Neural progenitor cell (in vitro differentiated cells): ENCODE measurements around the gene FGFR2. TPM values are rescaled to one million over a fixed set of nuclear protein-coding genes. Genes with fewer than 3 reads are reported as not detected.

ENCODE experiments used
- DNase-seq: peaks from one replicate; pipeline ENCODE4 v3.0.0-alpha.2; 2016; ENCODE audit warnings: low spot score
- H2AFZ ChIP-seq: fragments of 200-600 bp; sonication (generic); replicated peaks from 2 replicates; pipeline ENCODE4 v1.6.1; 2016; ENCODE audit warnings: antibody characterized with exemption
- H3F3A ChIP-seq: fragments of 200-600 bp; sonication (generic); 2 replicates; pipeline ENCODE4 v1.6.1; 2016; ENCODE audit warnings: antibody characterized with exemption, low read depth
- H3K27ac ChIP-seq: fragments of 200-600 bp; sonication (generic); 2 replicates; pipeline ENCODE4 v1.5.1; 2016; ENCODE audit warnings: mild to moderate bottlenecking
- H3K27me3 ChIP-seq: fragments of 200-600 bp; sonication (generic); 2 replicates; pipeline ENCODE4 v1.6.1; 2016; ENCODE audit warnings: mild to moderate bottlenecking, moderate library complexity
- H3K36me3 ChIP-seq: fragments of 200-600 bp; sonication (generic); 2 replicates; pipeline ENCODE4 v1.5.1; 2016
- H3K4me1 ChIP-seq: fragments of 200-600 bp; sonication (generic); 2 replicates; pipeline ENCODE4 v1.6.1; 2016; ENCODE audit warnings: mixed run types
- H3K4me2 ChIP-seq: fragments of 200-600 bp; sonication (generic); 2 replicates; pipeline ENCODE4 v1.6.1; 2016
- H3K4me3 ChIP-seq: fragments of 200-600 bp; sonication (generic); 2 replicates; pipeline ENCODE4 v1.5.1; 2016
- H3K79me2 ChIP-seq: fragments of 200-600 bp; sonication (generic); 2 replicates; pipeline ENCODE4 v1.6.1; 2016; ENCODE audit warnings: low read depth
- H3K9ac ChIP-seq: fragments of 200-600 bp; sonication (generic); 2 replicates; pipeline ENCODE4 v1.6.1; 2016
- H3K9me3 ChIP-seq: fragments of 200-600 bp; sonication (generic); 2 replicates; pipeline ENCODE4 v1.5.1; 2016; ENCODE audit warnings: low read depth
- H4K20me1 ChIP-seq: fragments of 200-600 bp; sonication (generic); 2 replicates; pipeline ENCODE4 v1.6.1; 2016; ENCODE audit warnings: low read depth
- H3K27ac Mint-ChIP-seq: 3 replicates; pipeline ENCODE4 v1.8.0; 2021; ENCODE audit warnings: mixed read lengths
- H3K27me3 Mint-ChIP-seq: 2 replicates; pipeline ENCODE4 v1.8.0; 2022; ENCODE audit warnings: low read depth, mild to moderate bottlenecking, inconsistent platforms, moderate library complexity, mixed read lengths; ENCODE audit not compliant: insufficient read depth
- H3K36me3 Mint-ChIP-seq: 3 replicates; pipeline ENCODE4 v1.8.0; 2021; ENCODE audit warnings: mixed read lengths
- H3K4me1 Mint-ChIP-seq: 3 replicates; pipeline ENCODE4 v1.8.0; 2021; ENCODE audit warnings: mixed read lengths
- H3K4me3 Mint-ChIP-seq: 3 replicates; pipeline ENCODE4 v1.8.0; 2021; ENCODE audit warnings: mild to moderate bottlenecking, moderate library complexity, mixed read lengths
- H3K9me3 Mint-ChIP-seq: 3 replicates; pipeline ENCODE4 v1.8.0; 2020; ENCODE audit warnings: mixed read lengths
- EZH2 ChIP-seq: fragments of 200-600 bp; sonication (generic); IDR thresholded peaks from 2 replicates; pipeline ENCODE4 v1.6.1; 2017; ENCODE audit warnings: antibody characterized with exemption, mild to moderate bottlenecking, moderate library complexity
- EZH2phosphoT487 ChIP-seq: fragments of 200-600 bp; sonication (generic); IDR thresholded peaks from 2 replicates; pipeline ENCODE4 v1.6.1; 2017; ENCODE audit warnings: antibody characterized with exemption
- total RNA-seq: library from RNA; depleted of rRNA; stranded (reverse); fragments of >200 nt; gene quantifications from 2 replicates; pipeline ENCODE4 v1.2.3, GENCODE V29; 2015; ENCODE audit warnings: low replicate concordance
- TF ChIP-seq, protein P1 (sequence below): fragments of 200-600 bp; sonication (generic); IDR thresholded peaks from 2 replicates; pipeline ENCODE4 v1.5.1; 2017; ENCODE audit warnings: antibody characterized with exemption, mild to moderate bottlenecking

FGFR2 gene
- total RNA-seq, 1 donor from 2014 or later = 99.1 TPM

DNA sequence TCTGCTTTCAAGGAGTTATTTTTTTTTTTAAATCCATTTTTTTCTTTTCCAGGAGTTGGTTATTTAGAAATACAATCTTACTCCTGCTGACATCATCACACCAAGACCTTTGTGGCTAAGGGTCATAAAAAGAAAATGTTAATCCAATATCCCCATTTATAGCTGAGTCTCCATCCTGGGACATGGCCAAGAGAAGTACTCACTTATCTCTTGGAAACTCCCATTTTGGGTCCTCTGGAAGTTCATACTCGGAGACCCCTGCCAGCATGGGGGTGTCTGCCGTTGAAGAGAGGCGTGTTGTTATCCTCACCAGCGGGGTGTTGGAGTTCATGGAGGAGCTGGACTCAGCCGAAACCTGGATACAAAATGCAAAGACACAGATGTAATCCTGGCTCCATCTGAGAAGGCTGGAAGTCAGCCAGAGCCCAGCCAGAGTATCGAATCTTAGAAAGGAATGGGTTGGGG lies 94.6 kb downstream of the FGFR2 start:
- peaks cover 7% of the 10 kb centered on the region for H3F3A ChIP-seq
- peaks cover 8% of the 10 kb centered on the region for H4K20me1 ChIP-seq
- TF ChIP-seq, protein P1, sequence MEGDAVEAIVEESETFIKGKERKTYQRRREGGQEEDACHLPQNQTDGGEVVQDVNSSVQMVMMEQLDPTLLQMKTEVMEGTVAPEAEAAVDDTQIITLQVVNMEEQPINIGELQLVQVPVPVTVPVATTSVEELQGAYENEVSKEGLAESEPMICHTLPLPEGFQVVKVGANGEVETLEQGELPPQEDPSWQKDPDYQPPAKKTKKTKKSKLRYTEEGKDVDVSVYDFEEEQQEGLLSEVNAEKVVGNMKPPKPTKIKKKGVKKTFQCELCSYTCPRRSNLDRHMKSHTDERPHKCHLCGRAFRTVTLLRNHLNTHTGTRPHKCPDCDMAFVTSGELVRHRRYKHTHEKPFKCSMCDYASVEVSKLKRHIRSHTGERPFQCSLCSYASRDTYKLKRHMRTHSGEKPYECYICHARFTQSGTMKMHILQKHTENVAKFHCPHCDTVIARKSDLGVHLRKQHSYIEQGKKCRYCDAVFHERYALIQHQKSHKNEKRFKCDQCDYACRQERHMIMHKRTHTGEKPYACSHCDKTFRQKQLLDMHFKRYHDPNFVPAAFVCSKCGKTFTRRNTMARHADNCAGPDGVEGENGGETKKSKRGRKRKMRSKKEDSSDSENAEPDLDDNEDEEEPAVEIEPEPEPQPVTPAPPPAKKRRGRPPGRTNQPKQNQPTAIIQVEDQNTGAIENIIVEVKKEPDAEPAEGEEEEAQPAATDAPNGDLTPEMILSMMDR = no peak
- TF ChIP-seq EZH2phosphoT487 (no peak), EZH2 (no peak)
- no peaks in the 10 kb centered on the region for H3K27me3 ChIP-seq
- H3K9me3 ChIP-seq = no peaks in the 10 kb centered on the region
- no peak overlapping the region for H2AFZ ChIP-seq
- H3K27ac ChIP-seq = no peak overlapping the region
- no peaks in the 10 kb centered on the region for H3K36me3 ChIP-seq
- peaks cover 18% of the 10 kb centered on the region for H3K79me2 ChIP-seq
- H3K4me3 ChIP-seq = no peak overlapping the region
- Mint-ChIP-seq H3K4me3 (no peak overlapping the region), H3K27me3 (peaks cover 7% of the 10 kb centered on the region), H3K4me1 (peaks cover 13% of the 10 kb centered on the region), H3K27ac (no peak overlapping the region), H3K9me3 (no peaks in the 10 kb centered on the region), H3K36me3 (peaks cover 55% of the 10 kb centered on the region)
- no peak overlapping the region for H3K4me2 ChIP-seq
- no peak for DNase-seq
- no peaks in the 10 kb centered on the region for H3K4me1 ChIP-seq
- no peak overlapping the region for H3K9ac ChIP-seq

DNA sequence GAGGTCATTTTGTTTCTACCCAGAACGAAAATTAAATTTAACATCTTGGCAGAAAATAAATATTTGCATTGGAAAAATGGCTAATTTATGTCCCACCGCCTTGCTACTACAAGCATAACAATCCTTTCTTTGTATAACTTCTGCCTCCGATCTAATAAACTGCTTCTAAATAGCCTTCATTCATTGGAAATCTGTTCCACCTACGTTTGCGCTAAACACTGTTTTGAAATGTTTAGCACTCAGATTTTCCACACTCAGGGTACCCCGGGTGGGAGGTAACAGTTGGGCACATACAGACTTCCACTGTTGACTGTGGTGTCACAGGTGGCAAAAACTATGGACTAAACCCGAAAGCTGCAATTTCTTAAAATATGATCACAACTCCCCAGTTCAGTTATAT lies 96.4 kb downstream of the FGFR2 start:
- peaks cover 13% of the 10 kb centered on the region for H3K4me1 Mint-ChIP-seq
- H3K9me3 Mint-ChIP-seq = no peaks in the 10 kb centered on the region
- Histone ChIP-seq H3K4me2 (no peak overlapping the region), H3K27me3 (no peaks in the 10 kb centered on the region), H2AFZ (no peak overlapping the region), H3F3A (peaks cover 7% of the 10 kb centered on the region), H3K9me3 (no peaks in the 10 kb centered on the region), H3K79me2 (peaks cover 12% of the 10 kb centered on the region), H3K9ac (no peak overlapping the region), H4K20me1 (peaks cover 19% of the 10 kb centered on the region), H3K36me3 (no peaks in the 10 kb centered on the region), H3K27ac (no peak overlapping the region), H3K4me1 (no peaks in the 10 kb centered on the region), H3K4me3 (no peak overlapping the region)
- peaks cover 69% of the 10 kb centered on the region for H3K36me3 Mint-ChIP-seq
- peaks cover 7% of the 10 kb centered on the region for H3K27me3 Mint-ChIP-seq
- no peak overlapping the region for H3K4me3 Mint-ChIP-seq
- DNase-seq = no peak
- peak overlapping the region; percentile 86 for H3K27ac Mint-ChIP-seq
- TF ChIP-seq, protein P1 = no peak
- no peak for TF ChIP-seq EZH2phosphoT487
- TF ChIP-seq EZH2 = no peak

DNA sequence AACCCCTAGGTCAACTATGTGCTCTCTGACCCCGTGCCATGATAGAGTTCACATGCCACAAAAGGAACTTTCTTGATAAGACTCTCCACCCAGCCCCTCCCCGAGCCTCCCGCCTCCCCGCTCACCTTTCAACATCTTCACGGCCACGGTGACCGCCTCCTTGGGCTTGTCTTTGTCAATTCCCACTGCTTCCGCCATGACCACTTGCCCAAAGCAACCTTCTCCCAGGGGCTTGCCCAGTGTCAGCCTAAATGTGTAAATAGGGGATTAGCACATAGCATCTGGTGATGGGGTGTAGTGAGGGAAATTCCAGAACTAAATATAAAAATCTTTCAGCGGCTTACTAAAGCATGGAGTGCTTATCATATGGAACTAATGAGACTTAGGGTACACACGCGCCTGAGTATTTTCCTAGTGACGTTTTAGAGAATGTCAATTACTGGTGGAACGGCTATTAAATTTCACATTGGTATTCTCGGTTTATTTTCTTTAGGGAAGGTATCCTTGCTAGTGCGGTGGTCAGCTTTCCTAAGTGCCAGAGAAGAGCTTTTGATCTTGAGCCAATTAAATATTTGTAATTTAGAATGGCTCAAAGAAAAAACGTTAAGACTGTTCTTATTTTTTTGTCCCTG lies 97.4 kb downstream of the FGFR2 start:
- Histone ChIP-seq H3K27ac (no peak overlapping the region), H3K9ac (no peak overlapping the region), H3K36me3 (peaks cover 7% of the 10 kb centered on the region), H3K4me3 (no peak overlapping the region), H4K20me1 (peaks cover 28% of the 10 kb centered on the region), H2AFZ (no peak overlapping the region), H3F3A (peaks cover 7% of the 10 kb centered on the region), H3K27me3 (no peaks in the 10 kb centered on the region), H3K4me2 (no peak overlapping the region), H3K4me1 (no peaks in the 10 kb centered on the region), H3K9me3 (no peaks in the 10 kb centered on the region), H3K79me2 (peaks cover 21% of the 10 kb centered on the region)
- H3K4me1 Mint-ChIP-seq = peaks cover 13% of the 10 kb centered on the region
- DNase-seq = no peak
- peaks cover 7% of the 10 kb centered on the region for H3K27me3 Mint-ChIP-seq
- no peak overlapping the region for H3K4me3 Mint-ChIP-seq
- TF ChIP-seq EZH2 (no peak), EZH2phosphoT487 (no peak)
- TF ChIP-seq, protein P1 = no peak
- peaks cover 72% of the 10 kb centered on the region for H3K36me3 Mint-ChIP-seq
- no peak overlapping the region for H3K27ac Mint-ChIP-seq
- no peaks in the 10 kb centered on the region for H3K9me3 Mint-ChIP-seq
